GM18499 (cell line): ENCODE results near the gene RBAK.
A peak's percentile ranks its signal among the peaks of the same experiment; 100 is the strongest.
"Not testable (repeated sequence)": the region's sequence is repeated elsewhere in the genome, so short reads cannot be mapped to it uniquely, and the experiment has no call there.

Experiments
- ATAC-seq: cut with Tn5 transposase; IDR thresholded peaks from one replicate; pipeline ENCODE4 v1.9.1; 2021; ENCODE audit warnings: moderate number of reproducible peaks; ENCODE audit not compliant: insufficient read depth, unreplicated experiment

The RBAK gene

GRCh38 chr7:5045558-5046396, at the start of gene RBAK:
Gene RBAK, plus strand, starts transcription at chr7:5045860. Its CDS starts 2,217 bp downstream, at chr7:5048077.
- peak; percentile 97 for ATAC-seq

GRCh38 chr7:4996696-4997222, 48.9 kb upstream of the RBAK start:
- ATAC-seq: no peak

GRCh38 chr7:4998244-4998643, 47.4 kb upstream of the RBAK start:
- ATAC-seq: no peak

- ATAC-seq: no peak
These were observed 46.8 kb upstream of the RBAK start for GRCh38 chr7:4998910-4999309.

GRCh38 chr7:4999369-4999950, 46.2 kb upstream of the RBAK start:
- ATAC-seq: no peak

- ATAC-seq: no peak
These were observed 44.7 kb upstream of the RBAK start for GRCh38 chr7:5001003-5001402.

- no peak for ATAC-seq
These were observed 43.7 kb upstream of the RBAK start for GRCh38 chr7:5001911-5002310.

GRCh38 chr7:5005066-5005465, 40.6 kb upstream of the RBAK start:
- ATAC-seq: no peak

GRCh38 chr7:5012985-5013384, 32.7 kb upstream of the RBAK start:
- no peak for ATAC-seq

- not testable (repeated sequence) for ATAC-seq
These were observed 29.7 kb upstream of the RBAK start for GRCh38 chr7:5015936-5016335.

- not testable (repeated sequence) for ATAC-seq
These were observed 28.0 kb upstream of the RBAK start for GRCh38 chr7:5017626-5018025.

- ATAC-seq: no peak
These were observed 25.6 kb upstream of the RBAK start for GRCh38 chr7:5020098-5020497.

- ATAC-seq: not testable (repeated sequence)
These were observed 24.6 kb upstream of the RBAK start for GRCh38 chr7:5020976-5021550.

GRCh38 chr7:5023626-5024025, 22.0 kb upstream of the RBAK start:
- not testable (repeated sequence) for ATAC-seq

- ATAC-seq: not testable (repeated sequence)
These were observed 17.8 kb upstream of the RBAK start for GRCh38 chr7:5027796-5028410.

GRCh38 chr7:5033186-5033585, 12.5 kb upstream of the RBAK start:
- ATAC-seq: not testable (repeated sequence)

GRCh38 chr7:5035276-5035675, 10.4 kb upstream of the RBAK start:
- ATAC-seq: no peak

- no peak for ATAC-seq
These were observed 9.2 kb upstream of the RBAK start for GRCh38 chr7:5036446-5036845.

- no peak for ATAC-seq
These were observed 4.6 kb upstream of the RBAK start for GRCh38 chr7:5041047-5041446.

- ATAC-seq: no peak
These were observed 2.0 kb upstream of the RBAK start for GRCh38 chr7:5043661-5044060.

GRCh38 chr7:5046397-5046732, 705 bp downstream of the RBAK start:
- not testable (repeated sequence) for ATAC-seq
